ENCODE results near the gene MCEE.
A peak's percentile ranks its signal among the peaks of the same experiment; 100 is the strongest.

MCEE gene

GRCh38 chr2:71073475-71073874 is 56.6 kb downstream of the MCEE start:
- no peaks in the 10 kb centered on the region for H3K9me3 ChIP-seq (replicated peaks in 1 of 2; ENCODE audit: control insufficient read depth in 2 of 2, insufficient read depth in 1 of 2, low read depth in 1 of 2, low read length in 2 of 2)
- H2BK120ac ChIP-seq (ENCODE audit: low read depth, low read length), result no peak overlapping the region
- H2BK5ac ChIP-seq (ENCODE audit: low read length), result no peak overlapping the region
- no peak overlapping the region for H2AFZ ChIP-seq (ENCODE audit: low read length)
- no peak overlapping the region for H2BK12ac ChIP-seq (ENCODE audit: low read length)
- H3K18ac ChIP-seq (ENCODE audit: low read length), result no peak overlapping the region
- H3K4me2 ChIP-seq (ENCODE audit: insufficient read depth, low read length, poor library complexity, severe bottlenecking), result no peak overlapping the region
- no peak overlapping the region for H3K14ac ChIP-seq (ENCODE audit: low read length)
- H3K9ac ChIP-seq (ENCODE audit: low read depth, low read length, poor library complexity), result no peak overlapping the region
- peaks cover 20 to 69% of the 10 kb centered on the region in 2 donors for H3K36me3 ChIP-seq (replicated peaks in 1 of 2; ENCODE audit: control insufficient read depth in 2 of 2, insufficient read depth in 2 of 2, low read length in 2 of 2)
- no peak for DNase-seq (ENCODE audit: low spot score)
- no peak overlapping the region for H4K91ac ChIP-seq (ENCODE audit: low read depth, low read length, poor library complexity)
- peaks cover 0 to 4% of the 10 kb centered on the region in 2 donors for H3K4me1 ChIP-seq (ENCODE audit: control insufficient read depth in 2 of 2, insufficient read depth in 1 of 2, low read depth in 1 of 2, low read length in 2 of 2)
- H2AK5ac ChIP-seq (ENCODE audit: low read depth, low read length), result no peak overlapping the region
- no peaks in the 10 kb centered on the region for H3K27me3 ChIP-seq (ENCODE audit: control insufficient read depth in 3 of 3, insufficient read depth in 3 of 3, low read depth in 1 of 3, low read length in 3 of 3)
- peaks cover 13% of the 10 kb centered on the region for H3K79me1 ChIP-seq (ENCODE audit: low read depth, low read length)
- H2BK15ac ChIP-seq (ENCODE audit: low read length), result no peak overlapping the region
- no peak overlapping the region for H3K4ac ChIP-seq (ENCODE audit: low read length)
- no peak overlapping the region for H3K23ac ChIP-seq (ENCODE audit: low read depth, low read length, poor library complexity)
- no peak overlapping the region for H4K8ac ChIP-seq (ENCODE audit: low read depth, low read length)
- no peak overlapping the region for H3K27ac ChIP-seq (replicated peaks; ENCODE audit: low read length)
- H3K4me3 ChIP-seq (ENCODE audit: low read length in 2 of 2), result peak overlapping the region in 1 of 2 donors; percentile 2
- no CpG with 5 or more reads among the region's 8 CpGs for WGBS, 2 donors (ENCODE audit: extremely low coverage in 2 of 2, insufficient read length in 2 of 2, insufficient replicate concordance in 1 of 2)

GRCh38 chr2:71072492-71072891 is 57.5 kb downstream of the MCEE start:
- Histone ChIP-seq H3K27ac (replicated peaks; ENCODE audit: low read length) (no peak overlapping the region), H4K91ac (ENCODE audit: low read depth, low read length, poor library complexity) (no peak overlapping the region), H3K79me1 (ENCODE audit: low read depth, low read length) (peaks cover 13% of the 10 kb centered on the region), H3K4me3 (ENCODE audit: low read length in 2 of 2) (no peak overlapping the region), H3K27me3 (ENCODE audit: control insufficient read depth in 3 of 3, insufficient read depth in 3 of 3, low read depth in 1 of 3, low read length in 3 of 3) (no peaks in the 10 kb centered on the region), H2BK15ac (ENCODE audit: low read length) (no peak overlapping the region), H2AK5ac (ENCODE audit: low read depth, low read length) (no peak overlapping the region), H3K23ac (ENCODE audit: low read depth, low read length, poor library complexity) (no peak overlapping the region), H3K4me1 (ENCODE audit: control insufficient read depth in 2 of 2, insufficient read depth in 1 of 2, low read depth in 1 of 2, low read length in 2 of 2) (peaks cover 0 to 4% of the 10 kb centered on the region in 2 donors), H2BK5ac (ENCODE audit: low read length) (no peak overlapping the region), H3K9ac (ENCODE audit: low read depth, low read length, poor library complexity) (no peak overlapping the region), H3K18ac (ENCODE audit: low read length) (no peak overlapping the region), H3K4ac (ENCODE audit: low read length) (no peak overlapping the region), H2BK120ac (ENCODE audit: low read depth, low read length) (no peak overlapping the region), H3K36me3 (replicated peaks in 1 of 2; ENCODE audit: control insufficient read depth in 2 of 2, insufficient read depth in 2 of 2, low read length in 2 of 2) (peaks cover 20 to 61% of the 10 kb centered on the region in 2 donors), H3K14ac (ENCODE audit: low read length) (no peak overlapping the region), H3K4me2 (ENCODE audit: insufficient read depth, low read length, poor library complexity, severe bottlenecking) (no peak overlapping the region), H4K8ac (ENCODE audit: low read depth, low read length) (no peak overlapping the region), H2AFZ (ENCODE audit: low read length) (no peak overlapping the region), H2BK12ac (ENCODE audit: low read length) (no peak overlapping the region), H3K9me3 (replicated peaks in 1 of 2; ENCODE audit: control insufficient read depth in 2 of 2, insufficient read depth in 1 of 2, low read depth in 1 of 2, low read length in 2 of 2) (no peaks in the 10 kb centered on the region)
- no CpG with 5 or more reads among the region's 4 CpGs for WGBS, 2 donors (ENCODE audit: extremely low coverage in 2 of 2, insufficient read length in 2 of 2, insufficient replicate concordance in 1 of 2)
- DNase-seq (ENCODE audit: low spot score), result no peak

- H3K27ac ChIP-seq (replicated peaks; ENCODE audit: low read length), result no peak overlapping the region
- H3K9me3 ChIP-seq (replicated peaks in 1 of 2; ENCODE audit: control insufficient read depth in 2 of 2, insufficient read depth in 1 of 2, low read depth in 1 of 2, low read length in 2 of 2), result no peaks in the 10 kb centered on the region
- H3K4ac ChIP-seq (ENCODE audit: low read length), result no peak overlapping the region
- H2AK5ac ChIP-seq (ENCODE audit: low read depth, low read length), result no peak overlapping the region
- H4K8ac ChIP-seq (ENCODE audit: low read depth, low read length), result no peak overlapping the region
- H2BK120ac ChIP-seq (ENCODE audit: low read depth, low read length), result no peak overlapping the region
- H3K4me1 ChIP-seq (ENCODE audit: control insufficient read depth in 2 of 2, insufficient read depth in 1 of 2, low read depth in 1 of 2, low read length in 2 of 2), result peaks cover 0 to 4% of the 10 kb centered on the region in 2 donors
- no peak overlapping the region for H3K18ac ChIP-seq (ENCODE audit: low read length)
- H3K9ac ChIP-seq (ENCODE audit: low read depth, low read length, poor library complexity), result no peak overlapping the region
- no peaks in the 10 kb centered on the region for H3K27me3 ChIP-seq (ENCODE audit: control insufficient read depth in 3 of 3, insufficient read depth in 3 of 3, low read depth in 1 of 3, low read length in 3 of 3)
- peaks cover 20 to 55% of the 10 kb centered on the region in 2 donors for H3K36me3 ChIP-seq (replicated peaks in 1 of 2; ENCODE audit: control insufficient read depth in 2 of 2, insufficient read depth in 2 of 2, low read length in 2 of 2)
- H3K4me3 ChIP-seq (ENCODE audit: low read length in 2 of 2), result no peak overlapping the region
- no peak overlapping the region for H3K4me2 ChIP-seq (ENCODE audit: insufficient read depth, low read length, poor library complexity, severe bottlenecking)
- H2BK15ac ChIP-seq (ENCODE audit: low read length), result no peak overlapping the region
- no peak overlapping the region for H2BK12ac ChIP-seq (ENCODE audit: low read length)
- no peak overlapping the region for H4K91ac ChIP-seq (ENCODE audit: low read depth, low read length, poor library complexity)
- no peak overlapping the region for H2AFZ ChIP-seq (ENCODE audit: low read length)
- no peak overlapping the region for H2BK5ac ChIP-seq (ENCODE audit: low read length)
- no peak overlapping the region for H3K14ac ChIP-seq (ENCODE audit: low read length)
- WGBS, 2 donors (ENCODE audit: extremely low coverage in 2 of 2, insufficient read length in 2 of 2, insufficient replicate concordance in 1 of 2), result no CpG with 5 or more reads among the region's 14 CpGs
- peaks cover 13% of the 10 kb centered on the region for H3K79me1 ChIP-seq (ENCODE audit: low read depth, low read length)
- H3K23ac ChIP-seq (ENCODE audit: low read depth, low read length, poor library complexity), result no peak overlapping the region
- no peak for DNase-seq (ENCODE audit: low spot score)
These were observed 58.2 kb downstream of the MCEE start for GRCh38 chr2:71071681-71072398.

GRCh38 chr2:71070294-71071093 is 59.5 kb downstream of the MCEE start:
- peaks cover 17 to 43% of the 10 kb centered on the region in 2 donors for H3K36me3 ChIP-seq (replicated peaks in 1 of 2; ENCODE audit: control insufficient read depth in 2 of 2, insufficient read depth in 2 of 2, low read length in 2 of 2)
- no peaks in the 10 kb centered on the region for H3K27me3 ChIP-seq (ENCODE audit: control insufficient read depth in 3 of 3, insufficient read depth in 3 of 3, low read depth in 1 of 3, low read length in 3 of 3)
- no peak overlapping the region for H2BK12ac ChIP-seq (ENCODE audit: low read length)
- no CpG with 5 or more reads among the region's 10 CpGs for WGBS, 2 donors (ENCODE audit: extremely low coverage in 2 of 2, insufficient read length in 2 of 2, insufficient replicate concordance in 1 of 2)
- H4K91ac ChIP-seq (ENCODE audit: low read depth, low read length, poor library complexity), result no peak overlapping the region
- no peak overlapping the region for H3K4ac ChIP-seq (ENCODE audit: low read length)
- H4K8ac ChIP-seq (ENCODE audit: low read depth, low read length), result no peak overlapping the region
- no peak overlapping the region for H2BK5ac ChIP-seq (ENCODE audit: low read length)
- H2BK15ac ChIP-seq (ENCODE audit: low read length), result no peak overlapping the region
- no peak overlapping the region for H2AFZ ChIP-seq (ENCODE audit: low read length)
- no peak overlapping the region for H3K23ac ChIP-seq (ENCODE audit: low read depth, low read length, poor library complexity)
- H3K4me2 ChIP-seq (ENCODE audit: insufficient read depth, low read length, poor library complexity, severe bottlenecking), result no peak overlapping the region
- peak overlapping the region; percentile 36 for H2AK5ac ChIP-seq (ENCODE audit: low read depth, low read length)
- no peak for DNase-seq (ENCODE audit: low spot score)
- no peak overlapping the region for H2BK120ac ChIP-seq (ENCODE audit: low read depth, low read length)
- no peak overlapping the region for H3K18ac ChIP-seq (ENCODE audit: low read length)
- H3K9me3 ChIP-seq (replicated peaks in 1 of 2; ENCODE audit: control insufficient read depth in 2 of 2, insufficient read depth in 1 of 2, low read depth in 1 of 2, low read length in 2 of 2), result no peaks in the 10 kb centered on the region
- peaks cover 13% of the 10 kb centered on the region for H3K79me1 ChIP-seq (ENCODE audit: low read depth, low read length)
- no peak overlapping the region for H3K9ac ChIP-seq (ENCODE audit: low read depth, low read length, poor library complexity)
- no peak overlapping the region for H3K4me3 ChIP-seq (ENCODE audit: low read length in 2 of 2)
- H3K4me1 ChIP-seq (ENCODE audit: control insufficient read depth in 2 of 2, insufficient read depth in 1 of 2, low read depth in 1 of 2, low read length in 2 of 2), result peaks cover 0 to 4% of the 10 kb centered on the region in 2 donors
- H3K27ac ChIP-seq (replicated peaks; ENCODE audit: low read length), result no peak overlapping the region
- no peak overlapping the region for H3K14ac ChIP-seq (ENCODE audit: low read length)
